ENCODE results near the gene ABCB8. TPM values are rescaled to one million over a fixed set of nuclear protein-coding genes. Genes with fewer than 3 reads are reported as not detected.

Gene ABCB8
- total and polyA plus RNA-seq, 2 of the 8 experiments (the other 6 are each of a cell fraction or from before 2014, with no cell fraction given), result 17.7 to 27.0 TPM

DNA sequence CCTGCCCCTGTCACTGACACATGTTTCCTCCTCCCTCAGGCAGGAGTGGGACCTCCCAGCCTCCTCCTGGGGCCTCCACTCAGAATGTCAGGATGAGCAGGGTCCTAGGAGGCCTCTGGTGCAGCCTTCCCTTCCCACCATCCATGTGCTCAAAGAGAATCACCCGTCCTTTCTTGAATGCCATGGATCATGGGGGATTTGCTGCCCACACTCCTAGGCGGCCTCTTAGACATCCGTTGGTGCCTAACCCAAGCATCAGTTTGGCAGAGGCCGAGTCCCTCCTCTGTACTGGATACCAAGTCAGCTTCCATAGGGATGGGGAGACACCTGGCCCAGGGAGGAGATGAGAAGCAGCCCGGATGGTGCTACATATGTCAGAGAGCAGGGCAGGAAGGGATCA, 30.4 kb upstream of the ABCB8 start:
- CTCF ChIA-PET (ENCODE audit: partially characterized antibody), result interaction anchor here (0.9 to 5.7 kb wide), 7 partner anchors 9 to 114 kb away, joined by 3 to 56 read pairs (median 5); no protein-coding TSS in a partner anchor
- TF ChIP-seq ATF3 (IDR thresholded peaks at IDR 0.05; ENCODE audit: insufficient read depth, low read depth, low read length), result no peak
- TF ChIP-seq, protein P1, sequence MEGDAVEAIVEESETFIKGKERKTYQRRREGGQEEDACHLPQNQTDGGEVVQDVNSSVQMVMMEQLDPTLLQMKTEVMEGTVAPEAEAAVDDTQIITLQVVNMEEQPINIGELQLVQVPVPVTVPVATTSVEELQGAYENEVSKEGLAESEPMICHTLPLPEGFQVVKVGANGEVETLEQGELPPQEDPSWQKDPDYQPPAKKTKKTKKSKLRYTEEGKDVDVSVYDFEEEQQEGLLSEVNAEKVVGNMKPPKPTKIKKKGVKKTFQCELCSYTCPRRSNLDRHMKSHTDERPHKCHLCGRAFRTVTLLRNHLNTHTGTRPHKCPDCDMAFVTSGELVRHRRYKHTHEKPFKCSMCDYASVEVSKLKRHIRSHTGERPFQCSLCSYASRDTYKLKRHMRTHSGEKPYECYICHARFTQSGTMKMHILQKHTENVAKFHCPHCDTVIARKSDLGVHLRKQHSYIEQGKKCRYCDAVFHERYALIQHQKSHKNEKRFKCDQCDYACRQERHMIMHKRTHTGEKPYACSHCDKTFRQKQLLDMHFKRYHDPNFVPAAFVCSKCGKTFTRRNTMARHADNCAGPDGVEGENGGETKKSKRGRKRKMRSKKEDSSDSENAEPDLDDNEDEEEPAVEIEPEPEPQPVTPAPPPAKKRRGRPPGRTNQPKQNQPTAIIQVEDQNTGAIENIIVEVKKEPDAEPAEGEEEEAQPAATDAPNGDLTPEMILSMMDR (IDR thresholded peaks at IDR 0.05; ENCODE audit: control extremely low read depth in 1 of 3, insufficient read depth in 1 of 3, low read depth in 1 of 3, low read length in 3 of 3), result no peak
- TF ChIP-seq CEBPB (IDR thresholded peaks at IDR 0.05; ENCODE audit: low read depth, low read length), result no peak
- no peak for TF ChIP-seq RFX5 (IDR thresholded peaks at IDR 0.05; ENCODE audit: borderline replicate concordance, low read depth, low read length)
- TF ChIP-seq BCL11A (IDR thresholded peaks at IDR 0.05; ENCODE audit: low read depth in 2 of 2, low read length in 2 of 2), result no peak
- no peak for TF ChIP-seq EP300 (IDR thresholded peaks at IDR 0.05; ENCODE audit: borderline replicate concordance in 1 of 2, low read depth in 2 of 2, low read length in 2 of 2)
- TF ChIP-seq ATF2 (IDR thresholded peaks at IDR 0.05; ENCODE audit: low read length), result no peak
- no peak for TF ChIP-seq E2F6 (IDR thresholded peaks at IDR 0.05)

More for the DNA sequence above, 30.4 kb upstream of the ABCB8 start:
- Histone ChIP-seq H3K23me2 (ENCODE audit: low read depth, low read length) (peaks cover 6% of the 10 kb centered on the region; the same call in 1 of the 2 replicates), H3K27ac (ENCODE audit: low read depth, low read length) (no peak overlapping the region), H4K5ac (ENCODE audit: insufficient read length, low read depth, low read length) (no peak overlapping the region), H3K56ac (replicated peaks; ENCODE audit: insufficient read length, low read depth, low read length) (no peak overlapping the region), H3K23ac (ENCODE audit: insufficient read length) (no peak overlapping the region), H2BK20ac (ENCODE audit: low read length) (no peak overlapping the region), H3K4me3 (ENCODE audit: extremely low read depth in 1 of 4, insufficient read depth in 2 of 4, low read depth in 3 of 4, low read length in 4 of 4) (no peak overlapping the region), H4K20me1 (replicated peaks in 1 of 2; ENCODE audit: control insufficient read depth in 1 of 2, insufficient read depth in 2 of 2, low read length in 2 of 2) (no peaks in the 10 kb centered on the region), H3K4ac (replicated peaks; ENCODE audit: insufficient read length, low read depth, low read length) (no peak overlapping the region), H3K79me2 (ENCODE audit: control insufficient read depth in 1 of 2, insufficient read depth in 2 of 2, low read length in 2 of 2) (no peaks in the 10 kb centered on the region), H2BK120ac (replicated peaks; ENCODE audit: low read depth, low read length) (no peak overlapping the region), H4K8ac (ENCODE audit: extremely low read depth, insufficient read depth, low read length) (no peak overlapping the region), H3K36me3 (ENCODE audit: control insufficient read depth in 2 of 4, insufficient read depth in 4 of 4, low read length in 3 of 4) (no peaks in the 10 kb centered on the region), H3K79me1 (ENCODE audit: low read depth, low read length) (no peaks in the 10 kb centered on the region), H2AK5ac (ENCODE audit: low read depth, low read length) (no peak overlapping the region), H2AFZ (ENCODE audit: low read length) (no peak overlapping the region), H3K18ac (ENCODE audit: extremely low read depth, low read length) (no peak overlapping the region), H3K14ac (ENCODE audit: insufficient read length) (no peak overlapping the region), H3K27me3 (replicated peaks in 1 of 4; ENCODE audit: control insufficient read depth in 3 of 4, extremely low read depth in 1 of 4, insufficient read depth in 3 of 4, low read length in 3 of 4) (no peaks in the 10 kb centered on the region), H2BK5ac (ENCODE audit: low read depth, low read length) (no peak overlapping the region), H2BK15ac (ENCODE audit: low read length) (no peak overlapping the region), H2BK12ac (ENCODE audit: low read depth, low read length) (no peak overlapping the region), H3K4me2 (ENCODE audit: insufficient read depth in 1 of 2, low read depth in 2 of 2, low read length in 2 of 2) (no peak overlapping the region), H4K91ac (replicated peaks; ENCODE audit: insufficient read length, low read length) (no peak overlapping the region), H3K9ac (replicated peaks in 1 of 4; ENCODE audit: extremely low read depth in 1 of 4, low read depth in 3 of 4, low read length in 3 of 4) (no peak overlapping the region), H3K4me1 (replicated peaks in 1 of 4; ENCODE audit: control insufficient read depth in 3 of 4, insufficient read depth in 4 of 4, low read length in 3 of 4) (peaks cover 4 to 25% (median 12%) of the 10 kb centered on the region in 4 experiments), H3K9me3 (ENCODE audit: insufficient read depth in 2 of 2, low read depth in 1 of 2, low read length in 1 of 2) (no peaks in the 10 kb centered on the region)
- FAIRE-seq (no peak), DNase-seq (ENCODE audit: low read depth in 1 of 2, low spot score in 2 of 2) (no peak)
- POLR2A ChIA-PET (ENCODE audit: partially characterized antibody), result interaction anchor here (1.6 kb wide), 1 partner anchor 16 kb away, joined by 4 read pairs; no protein-coding TSS in a partner anchor
- 95% methylated on average over 5 of the region's 5 CpGs; no CpG with 5 or more reads in 1 of the 2 experiments for WGBS, 2 experiments (ENCODE audit: extremely low coverage in 1 of 2, insufficient coverage in 1 of 2, insufficient read length in 1 of 2, insufficient replicate concordance in 2 of 2, low coverage in 1 of 2, low lambda C conversion rate in 2 of 2, missing lambda C conversion rate in 1 of 2)
